Measurements from ENCODE around the gene KPNA1.

- no peak for TF ChIP-seq POLR2A (IDR thresholded peaks at IDR 0.05)
- no peak for TF ChIP-seq CTCF (IDR thresholded peaks at IDR 0.05)
These were observed 31.4 kb upstream of the KPNA1 start for GRCh38 chr3:122546151-122546550.
